Keratinocyte (primary cell): Measurements from ENCODE around the gene WDR93. TPM values are rescaled to one million over a fixed set of nuclear protein-coding genes. Genes with fewer than 3 reads are reported as not detected.

ENCODE experiments used
- DNase-seq: peaks from one replicate; pipeline ENCODE4 v3.0.0-alpha.2; 2011; ENCODE audit warnings: low read depth, missing footprints, low spot score
- FAIRE-seq: peaks from 2 replicates; lab custom pipeline; 2011; peaks lifted over from hg19 to GRCh38; lab: Jason Lieb, UNC
- H2AFZ ChIP-seq: 2 replicates; pipeline ENCODE4 v1.6.0; 2012; ENCODE audit warnings: low read length, control low read depth, inconsistent platforms; ENCODE audit not compliant: control insufficient read depth
- H3K27ac ChIP-seq: 2 replicates; pipeline ENCODE4 v1.5.1; 2011; ENCODE audit warnings: low read length; ENCODE audit not compliant: control insufficient read depth, insufficient read depth
- H3K27me3 ChIP-seq: 3 replicates; pipeline ENCODE4 v1.6.0; 2011; ENCODE audit warnings: low read length; ENCODE audit not compliant: control insufficient read depth, insufficient read depth; ENCODE audit errors: extremely low read depth
- H3K36me3 ChIP-seq, 2 experiments: 2 replicates in 1 of 2; 3 replicates in 1 of 2; pipeline ENCODE4 v1.5.1; 2011; ENCODE audit warnings: low read length in 2 of 2, mild to moderate bottlenecking in 1 of 2; ENCODE audit not compliant: control insufficient read depth in 2 of 2, insufficient read depth in 2 of 2; ENCODE audit errors: extremely low read depth in 1 of 2
- H3K4me1 ChIP-seq: 3 replicates; pipeline ENCODE4 v1.5.1; 2011; ENCODE audit warnings: low read length; ENCODE audit not compliant: control insufficient read depth, insufficient read depth; ENCODE audit errors: extremely low read depth
- H3K4me2 ChIP-seq: 3 replicates; pipeline ENCODE4 v1.6.0; 2011; ENCODE audit warnings: low read depth, low read length; ENCODE audit not compliant: control insufficient read depth, insufficient read depth; ENCODE audit errors: extremely low read depth
- H3K4me3 ChIP-seq, 3 experiments: fragments of 200-600 bp in 1 of 3; sonication (generic) in 1 of 3; 2 replicates in 2 of 3; 3 replicates in 1 of 3; pipeline ENCODE4 v1.5.1; 2011 to 2016; ENCODE audit warnings: low read length in 3 of 3, mild to moderate bottlenecking in 3 of 3, control low read depth in 2 of 3, inconsistent platforms in 1 of 3, low read depth in 1 of 3, mixed read lengths in 1 of 3, mixed run types in 1 of 3, moderate library complexity in 1 of 3; ENCODE audit not compliant: control insufficient read depth in 2 of 3, insufficient read depth in 2 of 3; ENCODE audit errors: extremely low read depth in 1 of 3
- H3K79me2 ChIP-seq: 2 replicates; pipeline ENCODE4 v1.6.0; 2012; ENCODE audit warnings: low read length; ENCODE audit not compliant: control insufficient read depth, insufficient read depth
- H3K9ac ChIP-seq: 3 replicates; pipeline ENCODE4 v1.6.0; 2011; ENCODE audit warnings: low read length; ENCODE audit not compliant: control insufficient read depth, insufficient read depth; ENCODE audit errors: extremely low read depth
- H3K9me1 ChIP-seq: 3 replicates; pipeline ENCODE4 v1.6.0; 2011; ENCODE audit warnings: low read length; ENCODE audit not compliant: control insufficient read depth, insufficient read depth; ENCODE audit errors: extremely low read depth
- H3K9me3 ChIP-seq: 2 replicates; pipeline ENCODE4 v1.5.1; 2012; ENCODE audit warnings: low read depth, low read length; ENCODE audit not compliant: control insufficient read depth
- H4K20me1 ChIP-seq: 3 replicates; pipeline ENCODE4 v1.6.0; 2011; ENCODE audit warnings: low read length; ENCODE audit not compliant: control insufficient read depth, insufficient read depth; ENCODE audit errors: extremely low read depth
- EZH2 ChIP-seq: IDR thresholded peaks from one replicate; pipeline ENCODE4 v1.6.1; 2012; ENCODE audit warnings: inconsistent platforms, mild to moderate bottlenecking, low read length, moderate library complexity
- dilution Hi-C: fragments of 300-500 bp; cut with MboI; formaldehyde crosslinking; loops from one replicate; pipeline ENCODE4 v1.7.0; 2020; ENCODE audit warnings: low sequenced_read_pairs; ENCODE audit not compliant: extremely low pct_ligation_motif_present
- polyA plus RNA-seq, 5 experiments: library from polyadenylated mRNA; depleted of rRNA in 3 of 5; stranded (reverse) in 3 of 5; stranded (forward) in 1 of 5; unstranded in 1 of 5; fragments of >200 nt; gene quantifications; 1 replicate in 1 of 5; 2 replicates in 3 of 5; 3 replicates in 1 of 5; pipeline versions ENCODE4 v1.2.1 to v1.2.3, GENCODE V29; 2011 to 2012; ENCODE audit warnings: missing spikeins in 2 of 5, low read depth in 1 of 5, low replicate concordance in 1 of 5
- TF ChIP-seq, protein P1 (sequence below), 3 experiments: IDR thresholded peaks in 1 of 3; conservative IDR thresholded peaks in 1 of 3; optimal IDR thresholded peaks in 1 of 3; 2 replicates in 2 of 3; 3 replicates in 1 of 3; pipeline versions ENCODE3 to v1.5.1; 2011; ENCODE audit warnings: low read length in 3 of 3, mild to moderate bottlenecking in 3 of 3, moderate library complexity in 2 of 3, control low read depth in 1 of 3, inconsistent platforms in 1 of 3; ENCODE audit not compliant: insufficient read depth in 2 of 3; ENCODE audit errors: extremely low read depth in 1 of 3

The WDR93 gene
- polyA plus RNA-seq, 1 donor (not counting 4 experiments of a cell fraction or from before 2014, with no cell fraction given): 0.05 TPM

DNA sequence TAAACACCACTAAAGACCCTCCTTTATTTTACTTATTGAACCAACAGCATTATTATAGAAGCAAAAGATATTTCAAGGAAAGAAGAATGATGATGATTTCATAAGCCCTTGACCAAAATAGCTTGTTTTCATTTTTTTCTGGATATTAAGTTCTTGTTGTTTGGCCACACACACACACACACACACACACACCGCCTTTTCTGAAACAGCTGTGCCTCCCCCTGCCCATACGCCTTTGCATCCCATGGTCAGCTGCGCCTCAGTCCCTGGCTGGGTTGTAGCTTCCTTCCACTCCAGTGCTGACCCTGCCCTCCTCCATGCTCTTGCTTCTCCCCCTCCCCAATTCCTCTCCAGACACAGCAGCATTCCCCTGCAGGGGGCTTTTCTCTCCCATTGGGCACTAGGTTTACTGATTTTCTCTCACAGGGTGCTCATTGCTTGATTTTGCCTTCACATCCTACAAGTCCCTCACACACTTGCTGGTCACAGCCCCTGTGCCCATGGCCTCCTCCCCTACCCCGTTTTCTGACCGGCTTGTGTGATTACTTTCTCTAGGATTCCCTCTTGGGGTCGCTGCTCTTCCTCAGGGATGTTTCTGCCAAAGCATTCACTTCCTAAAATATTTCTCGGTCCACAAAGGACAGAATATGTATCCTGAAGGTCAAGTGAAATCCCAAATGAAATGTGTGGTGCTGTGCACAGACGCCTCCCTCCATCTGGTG, 42.0 kb downstream of the WDR93 start:
- H3K36me3 ChIP-seq: no peaks in the 10 kb centered on the region
- no peaks in the 10 kb centered on the region for H3K9me3 ChIP-seq
- FAIRE-seq (no peak), DNase-seq (no peak)
- no peaks in the 10 kb centered on the region for H3K9me1 ChIP-seq
- no peaks in the 10 kb centered on the region for H4K20me1 ChIP-seq
- no peak overlapping the region for H3K27ac ChIP-seq
- no peak overlapping the region for H3K9ac ChIP-seq
- H3K4me3 ChIP-seq: no peak overlapping the region
- no peak overlapping the region for H3K4me2 ChIP-seq
- TF ChIP-seq EZH2: no peak
- TF ChIP-seq, protein P1, sequence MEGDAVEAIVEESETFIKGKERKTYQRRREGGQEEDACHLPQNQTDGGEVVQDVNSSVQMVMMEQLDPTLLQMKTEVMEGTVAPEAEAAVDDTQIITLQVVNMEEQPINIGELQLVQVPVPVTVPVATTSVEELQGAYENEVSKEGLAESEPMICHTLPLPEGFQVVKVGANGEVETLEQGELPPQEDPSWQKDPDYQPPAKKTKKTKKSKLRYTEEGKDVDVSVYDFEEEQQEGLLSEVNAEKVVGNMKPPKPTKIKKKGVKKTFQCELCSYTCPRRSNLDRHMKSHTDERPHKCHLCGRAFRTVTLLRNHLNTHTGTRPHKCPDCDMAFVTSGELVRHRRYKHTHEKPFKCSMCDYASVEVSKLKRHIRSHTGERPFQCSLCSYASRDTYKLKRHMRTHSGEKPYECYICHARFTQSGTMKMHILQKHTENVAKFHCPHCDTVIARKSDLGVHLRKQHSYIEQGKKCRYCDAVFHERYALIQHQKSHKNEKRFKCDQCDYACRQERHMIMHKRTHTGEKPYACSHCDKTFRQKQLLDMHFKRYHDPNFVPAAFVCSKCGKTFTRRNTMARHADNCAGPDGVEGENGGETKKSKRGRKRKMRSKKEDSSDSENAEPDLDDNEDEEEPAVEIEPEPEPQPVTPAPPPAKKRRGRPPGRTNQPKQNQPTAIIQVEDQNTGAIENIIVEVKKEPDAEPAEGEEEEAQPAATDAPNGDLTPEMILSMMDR (optimal IDR thresholded peaks at IDR 0.05 in 1 of 3, IDR thresholded peaks at IDR 0.05 in 1 of 3, conservative IDR thresholded peaks at IDR 0.05 in 1 of 3; ENCODE audit: extremely low read depth in 1 of 3, insufficient read depth in 2 of 3, low read length in 3 of 3): no peak
- dilution Hi-C loops: no loop called here
- no peaks in the 10 kb centered on the region for H3K4me1 ChIP-seq
- peaks cover 3% of the 10 kb centered on the region for H3K27me3 ChIP-seq
- no peaks in the 10 kb centered on the region for H3K79me2 ChIP-seq
- H2AFZ ChIP-seq: no peak overlapping the region

- H3K4me3 ChIP-seq: no peak overlapping the region
- H3K79me2 ChIP-seq: no peaks in the 10 kb centered on the region
- dilution Hi-C loops: no loop called here
- H3K27ac ChIP-seq: no peak overlapping the region
- H4K20me1 ChIP-seq: no peaks in the 10 kb centered on the region
- FAIRE-seq (no peak), DNase-seq (no peak)
- H2AFZ ChIP-seq: no peak overlapping the region
- no peaks in the 10 kb centered on the region for H3K4me1 ChIP-seq
- H3K36me3 ChIP-seq: no peaks in the 10 kb centered on the region
- H3K9ac ChIP-seq: no peak overlapping the region
- H3K9me1 ChIP-seq: no peaks in the 10 kb centered on the region
- TF ChIP-seq, protein P1 (optimal IDR thresholded peaks at IDR 0.05 in 1 of 3, IDR thresholded peaks at IDR 0.05 in 1 of 3, conservative IDR thresholded peaks at IDR 0.05 in 1 of 3; ENCODE audit: extremely low read depth in 1 of 3, insufficient read depth in 2 of 3, low read length in 3 of 3): no peak
- no peak for TF ChIP-seq EZH2
- H3K9me3 ChIP-seq: no peaks in the 10 kb centered on the region
- peaks cover 3% of the 10 kb centered on the region for H3K27me3 ChIP-seq
- no peak overlapping the region for H3K4me2 ChIP-seq
These were observed 45.2 kb downstream of the WDR93 start for GRCh38 chr15:89735773-89736172.
